GM18873 (cell line): ENCODE data around the gene SSH2.
"Not testable (repeated sequence)": the region's sequence is repeated elsewhere in the genome, so short reads cannot be mapped to it uniquely, and the experiment has no call there.

Experiments
- ATAC-seq: cut with Tn5 transposase; IDR thresholded peaks from one replicate; pipeline ENCODE4 v1.9.1; 2021; ENCODE audit warnings: mild to moderate bottlenecking, moderate library complexity, moderate number of reproducible peaks; ENCODE audit not compliant: unreplicated experiment, low FRiP score

SSH2 gene

DNA sequence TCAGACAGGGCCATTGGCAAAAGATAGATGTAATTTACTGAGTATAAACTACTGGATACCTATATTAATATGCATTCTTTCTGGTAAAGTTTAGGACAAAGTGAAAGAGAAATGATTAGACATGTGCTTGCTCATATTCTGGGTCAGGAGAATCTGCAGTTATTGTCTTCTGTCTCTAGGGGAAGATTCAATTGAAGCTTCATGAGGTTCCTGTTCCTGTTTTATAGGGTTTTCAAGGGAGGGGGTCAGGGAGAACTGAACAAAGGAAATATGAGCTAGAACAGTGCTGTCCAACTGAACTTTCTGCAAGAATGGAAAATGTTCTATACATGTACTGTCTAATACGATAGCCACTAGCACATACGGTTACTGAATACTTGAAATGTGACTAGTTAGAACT lies 248.0 kb downstream of the SSH2 start:
- no peak for ATAC-seq

DNA sequence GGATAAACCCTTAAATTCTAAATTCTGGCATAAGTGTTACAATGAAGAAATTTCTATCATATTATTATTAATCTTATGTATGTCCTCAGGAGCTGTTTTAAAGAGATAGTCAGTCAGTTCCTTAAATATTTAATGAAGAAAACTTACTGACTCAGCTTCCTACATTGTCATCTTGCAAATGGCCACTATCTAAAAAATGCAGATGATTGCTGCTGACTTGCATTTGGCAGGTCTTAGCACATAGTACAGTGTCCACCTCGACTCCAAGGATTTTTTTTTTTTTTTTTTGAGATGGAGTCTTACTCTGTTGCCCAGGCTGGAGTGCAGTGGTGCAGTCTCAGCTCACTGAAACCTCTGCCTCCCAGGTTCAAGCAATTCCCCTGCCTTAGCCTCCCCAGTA lies 252.2 kb downstream of the SSH2 start:
- ATAC-seq: no peak

DNA sequence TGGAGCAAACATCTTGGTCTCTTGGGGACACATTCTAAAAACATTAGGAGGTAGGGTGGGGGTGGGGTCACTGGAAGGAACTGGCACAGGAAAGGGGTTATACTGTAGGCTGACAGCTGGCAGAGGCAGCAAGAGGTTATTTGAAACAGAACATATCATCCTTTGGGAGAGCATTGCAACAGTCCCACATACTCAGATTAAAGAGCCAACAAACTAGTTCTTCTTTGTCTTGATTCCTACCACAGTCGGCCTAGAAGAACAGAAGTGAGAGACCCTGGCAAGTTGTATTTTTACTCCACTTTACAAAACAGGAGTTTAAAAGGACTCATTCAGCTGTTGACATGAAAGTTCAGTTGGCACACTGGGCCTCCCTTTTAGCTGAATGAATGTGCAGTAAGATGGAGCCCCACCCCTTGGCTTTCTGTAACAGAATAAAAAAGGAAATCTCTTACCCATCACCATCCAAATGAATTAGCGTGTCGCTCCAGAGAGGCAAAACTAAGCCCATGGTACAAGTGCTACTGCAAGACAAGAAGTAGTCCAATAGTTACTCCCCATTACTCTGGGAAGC lies 252.7 kb downstream of the SSH2 start:
- ATAC-seq: no peak

DNA sequence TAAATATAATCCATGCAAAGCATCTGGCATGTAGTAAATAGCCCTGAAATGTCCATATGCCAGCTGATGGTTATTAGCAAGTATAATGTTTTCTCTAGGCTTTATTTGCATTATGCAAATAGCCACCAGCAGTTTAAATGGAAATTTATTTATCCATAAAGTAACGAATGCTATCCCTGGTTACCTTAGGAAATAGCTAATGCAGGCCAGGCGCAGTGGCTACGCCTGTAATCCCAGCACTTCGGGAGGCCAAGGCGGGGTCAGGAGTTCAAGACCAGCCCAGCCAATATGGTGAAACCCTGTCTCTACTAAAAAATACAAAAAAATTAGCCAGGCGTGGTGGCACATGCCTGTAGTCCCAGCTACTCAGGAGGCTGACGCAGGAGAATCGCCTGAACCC lies 254.1 kb downstream of the SSH2 start:
- not testable (repeated sequence) for ATAC-seq

DNA sequence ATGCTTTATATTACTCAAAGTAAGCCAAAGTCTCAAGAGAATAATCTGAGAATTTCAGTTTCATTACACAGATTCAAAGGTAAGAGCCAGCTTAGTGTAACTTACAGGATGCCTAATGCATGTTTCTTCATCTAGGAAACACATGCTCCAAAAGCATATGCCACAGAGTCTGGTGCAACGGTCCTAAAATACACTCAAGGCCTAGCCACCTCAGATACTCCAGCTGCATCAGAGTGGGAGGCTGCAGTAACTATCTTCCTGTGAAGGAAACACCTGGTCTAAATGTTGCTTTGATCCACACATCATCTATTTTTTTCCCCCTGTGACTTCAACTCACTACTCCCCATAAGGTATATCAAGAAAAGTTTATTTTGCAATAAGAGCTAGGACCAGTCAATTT lies 255.7 kb downstream of the SSH2 start:
- no peak for ATAC-seq

DNA sequence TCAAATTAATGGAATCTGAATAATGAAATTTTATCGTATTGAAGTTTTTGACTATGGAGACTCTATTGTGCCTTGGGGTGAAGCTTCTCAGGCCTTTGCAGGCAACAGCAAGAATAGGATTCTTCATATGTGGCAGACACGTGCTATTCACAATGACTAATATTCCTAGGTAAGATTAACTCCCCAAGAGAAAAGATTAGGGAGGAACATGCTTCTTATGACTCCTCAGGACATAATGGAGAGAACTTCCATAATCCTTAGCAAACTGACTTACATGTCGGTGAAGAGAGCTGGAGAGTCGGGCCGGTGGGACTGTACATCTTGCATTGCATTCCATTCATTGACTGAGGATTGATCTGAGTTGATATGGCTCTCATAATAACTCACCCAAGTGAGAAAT lies 258.4 kb downstream of the SSH2 start:
- ATAC-seq: no peak

DNA sequence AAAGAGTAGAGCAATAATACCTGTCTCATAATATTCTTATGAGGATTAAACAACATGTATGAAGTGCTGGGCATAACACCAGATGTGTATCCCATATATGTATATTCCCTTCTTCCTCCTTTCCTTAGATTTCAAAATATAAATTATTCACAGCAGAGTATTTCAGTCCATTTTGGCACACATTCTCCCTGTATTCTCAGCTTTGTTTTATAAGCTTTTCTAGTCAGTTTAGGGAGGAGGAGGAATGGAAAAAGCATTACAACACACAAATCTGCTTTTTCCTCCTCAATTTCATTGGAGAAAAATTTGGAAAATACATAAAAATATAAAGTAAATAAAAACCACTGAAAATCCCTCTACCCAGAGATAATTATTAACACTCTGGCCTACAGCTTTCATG lies 260.8 kb downstream of the SSH2 start:
- no peak for ATAC-seq

DNA sequence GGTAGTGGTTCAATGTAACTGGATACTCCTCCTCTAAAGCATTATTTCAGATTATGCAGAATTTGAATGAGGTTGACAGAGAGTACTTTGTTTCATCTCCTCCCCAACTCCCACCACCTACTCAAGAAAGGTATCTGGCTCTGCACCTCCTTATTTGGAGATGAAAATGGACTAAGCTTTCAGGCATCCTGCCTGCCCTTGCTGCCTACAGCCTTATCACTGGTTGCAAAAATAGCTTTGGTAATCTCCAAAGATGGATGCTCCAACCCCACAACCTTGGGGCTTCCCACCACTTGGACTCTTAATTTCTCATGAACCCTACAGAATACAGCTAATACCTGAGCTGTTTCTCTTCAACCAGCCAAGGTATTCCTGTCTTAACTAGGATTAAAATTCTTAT lies 262.1 kb downstream of the SSH2 start:
- no peak for ATAC-seq

DNA sequence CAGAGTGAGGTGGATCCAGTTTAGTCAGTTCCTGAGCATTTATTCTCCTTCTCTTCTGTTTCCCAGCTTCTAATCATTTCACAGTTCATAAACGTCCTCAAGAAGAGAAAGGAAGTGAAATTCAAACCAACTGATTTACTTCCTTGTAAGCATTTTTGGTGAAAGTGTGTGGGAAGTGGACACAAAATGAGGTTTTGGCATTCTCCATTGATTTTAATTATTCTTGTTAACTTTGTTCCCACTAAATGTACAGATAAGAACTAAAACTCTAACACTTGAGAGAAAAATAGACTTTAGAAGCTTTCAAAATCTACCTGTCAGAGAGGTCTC lies 264.6 kb downstream of the SSH2 start:
- no peak for ATAC-seq

DNA sequence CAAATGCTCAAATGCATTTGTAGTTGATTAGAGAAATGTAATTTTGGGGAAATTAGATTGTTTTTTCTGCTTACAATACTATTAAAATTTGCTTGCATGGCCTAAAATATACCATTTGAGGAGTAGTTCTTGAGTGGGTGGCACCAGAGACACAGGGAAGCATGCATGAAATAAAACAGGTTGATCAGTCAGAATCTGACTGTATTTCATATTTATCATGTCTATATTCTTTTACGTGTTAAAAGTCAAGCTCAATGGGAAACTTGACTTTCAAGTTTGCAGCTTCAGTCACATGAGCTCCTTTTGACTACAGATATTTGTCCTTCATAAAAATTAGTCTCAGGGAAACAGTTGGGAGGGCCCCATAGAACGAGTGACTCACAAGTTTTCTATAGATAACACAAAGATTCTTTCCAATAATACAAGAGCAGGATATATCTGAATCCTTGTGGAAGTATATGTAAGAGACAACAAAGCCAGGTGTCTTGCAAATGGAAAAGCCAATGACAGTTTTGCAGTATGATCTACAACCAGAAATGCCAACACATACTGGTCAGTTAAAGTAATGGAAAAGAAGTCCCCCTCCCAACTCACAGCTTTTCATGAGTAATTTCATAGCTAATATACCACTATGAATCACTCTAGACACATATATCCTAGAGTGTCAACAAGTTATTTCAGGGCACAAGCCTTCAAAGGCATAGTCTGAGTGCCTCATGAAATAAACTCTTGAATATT lies 265.1 kb downstream of the SSH2 start:
- no peak for ATAC-seq

DNA sequence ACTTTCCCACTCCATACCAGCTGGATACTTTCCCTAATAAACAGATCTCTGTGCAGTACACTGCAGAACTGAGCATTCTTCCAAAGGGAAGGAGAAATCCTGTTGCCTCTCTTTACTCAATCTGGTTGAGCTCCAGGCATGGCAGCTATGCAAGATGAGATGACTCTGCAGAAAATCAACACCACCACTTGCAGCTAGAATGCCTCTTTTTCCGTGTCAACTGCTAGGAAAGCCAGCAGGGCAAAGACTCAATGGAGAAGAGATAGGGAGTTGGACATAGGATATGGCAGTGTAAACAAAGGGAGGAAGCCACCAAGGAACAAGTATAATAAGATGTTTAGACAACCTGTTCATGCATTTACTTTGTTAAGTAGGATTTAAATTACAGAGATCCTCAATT lies 266.9 kb downstream of the SSH2 start:
- no peak for ATAC-seq

DNA sequence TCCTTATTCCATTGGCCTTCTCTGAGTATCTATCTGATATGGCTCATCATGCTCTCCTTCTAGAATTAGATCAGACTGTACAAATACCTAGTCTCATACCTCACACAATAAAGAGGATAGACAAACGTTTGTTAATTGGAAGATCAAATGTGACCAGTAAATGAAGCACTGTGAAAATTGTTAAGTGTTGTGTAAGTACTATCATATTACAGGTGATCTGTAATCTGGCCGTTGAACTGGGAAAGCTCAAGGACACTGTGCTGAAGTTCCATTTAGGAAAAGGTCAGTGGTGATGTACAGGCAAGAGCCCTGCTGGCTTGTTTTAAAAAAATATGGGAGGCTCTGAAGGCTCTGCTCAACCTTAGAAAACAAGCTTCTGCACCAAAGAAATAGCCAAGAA lies 268.8 kb downstream of the SSH2 start:
- no peak for ATAC-seq

DNA sequence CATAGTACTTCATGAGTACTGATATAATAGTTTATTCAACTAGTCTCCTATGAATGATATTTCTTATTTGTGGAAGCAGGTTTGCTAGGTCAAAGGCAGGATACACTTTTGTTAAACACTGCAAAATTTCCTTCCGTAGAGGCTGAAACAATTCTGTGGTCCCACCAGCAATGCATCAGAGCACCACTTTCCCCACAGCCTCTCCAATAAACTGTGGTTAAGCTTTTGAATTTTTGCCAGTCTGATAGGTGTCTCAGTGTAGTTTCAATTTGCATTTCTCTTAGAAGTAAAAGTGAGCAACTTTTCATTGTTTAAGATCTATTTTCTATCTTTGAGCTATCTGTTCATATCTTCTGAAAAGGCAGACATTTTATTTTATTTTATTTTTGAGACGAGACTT lies 270.9 kb downstream of the SSH2 start:
- no peak for ATAC-seq

DNA sequence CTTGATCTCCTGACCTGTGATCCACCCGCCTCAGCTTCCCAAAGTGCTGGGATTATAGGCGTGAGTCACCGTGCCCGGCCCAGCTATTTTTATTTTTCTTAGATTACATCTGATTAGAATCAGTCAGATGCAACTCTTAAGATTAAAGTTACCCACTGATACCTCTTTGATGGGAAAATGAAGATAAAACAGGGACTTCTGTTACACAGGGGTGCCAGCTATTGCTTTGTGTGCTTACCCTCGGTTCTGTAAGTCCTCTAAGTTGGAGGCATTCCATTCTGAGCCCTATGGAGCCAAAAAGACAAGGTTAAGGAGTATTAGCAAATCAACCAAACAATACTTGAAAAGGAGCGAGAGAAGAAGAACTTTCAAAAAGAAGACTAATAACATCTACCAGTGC lies 274.7 kb downstream of the SSH2 start:
- no peak for ATAC-seq

DNA sequence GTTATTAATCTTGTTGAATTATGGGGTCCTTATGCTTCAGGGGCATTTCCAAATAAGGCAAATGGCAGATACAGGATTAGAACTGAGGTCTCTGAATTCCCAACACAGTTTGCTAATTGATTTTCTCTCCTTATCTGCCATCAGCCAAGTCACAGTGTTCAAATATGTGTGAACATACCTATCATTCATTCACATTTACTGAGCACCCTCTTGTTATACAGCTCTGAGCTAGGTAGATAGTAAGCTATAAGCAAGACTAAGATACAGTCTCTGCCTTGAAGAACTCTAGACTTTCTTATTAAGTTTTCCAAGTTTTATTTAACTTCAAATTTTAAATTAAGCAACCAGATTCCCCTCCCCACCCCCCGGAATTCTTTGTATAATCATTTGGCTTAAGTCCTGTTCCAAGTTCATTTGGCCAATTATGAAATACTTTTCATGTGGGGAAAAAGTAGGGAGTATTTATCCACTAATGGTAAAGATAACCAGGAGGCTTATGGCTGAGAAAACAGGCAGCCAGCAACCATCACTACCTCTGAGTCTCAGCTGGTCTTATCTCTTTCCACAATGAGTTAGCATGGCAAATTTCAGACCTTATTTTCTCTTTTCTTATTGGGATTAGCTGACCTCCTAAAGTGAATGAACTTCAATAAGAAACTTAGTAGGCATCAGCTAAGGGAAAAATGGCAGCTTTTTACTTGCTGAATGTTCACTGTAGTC lies 275.9 kb downstream of the SSH2 start:
- no peak for ATAC-seq

DNA sequence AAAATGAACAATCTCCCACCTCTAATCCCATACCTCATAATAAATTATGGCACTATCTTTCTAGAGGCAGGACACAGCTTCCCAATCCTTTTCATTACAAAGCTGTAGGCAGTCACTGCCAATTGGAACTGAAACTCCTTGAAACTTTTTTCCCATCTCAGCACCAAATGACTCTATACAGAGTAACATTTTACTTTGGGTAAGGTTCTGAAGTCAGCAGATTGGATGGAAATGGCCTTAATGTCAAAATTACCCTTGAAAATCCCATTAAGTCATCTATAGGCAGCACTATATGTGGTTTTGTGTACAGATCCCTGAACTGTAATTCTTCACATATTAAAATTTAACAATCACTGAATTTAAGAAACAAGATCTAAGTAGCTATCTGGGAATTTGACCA lies 277.1 kb downstream of the SSH2 start:
- no peak for ATAC-seq

DNA sequence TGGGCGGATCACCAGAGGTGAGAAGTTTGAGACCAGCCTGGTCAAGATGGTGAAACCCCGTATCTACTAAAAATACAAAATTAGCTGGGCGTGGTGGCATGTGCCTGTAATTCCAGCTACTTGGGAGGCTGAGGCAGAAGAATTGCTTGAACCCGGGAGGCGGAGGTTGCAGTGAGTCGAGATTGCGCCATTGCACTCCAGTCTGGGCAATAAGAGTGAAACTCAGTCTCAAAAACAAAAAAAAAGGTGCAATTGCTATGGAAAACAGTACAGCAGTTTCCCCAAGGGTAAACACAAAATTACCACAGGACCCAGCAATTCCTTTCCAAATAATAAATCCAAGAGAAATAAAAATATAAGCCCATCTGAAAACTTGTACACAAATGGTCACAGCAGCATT lies 278.1 kb downstream of the SSH2 start:
- ATAC-seq: not testable (repeated sequence)

DNA sequence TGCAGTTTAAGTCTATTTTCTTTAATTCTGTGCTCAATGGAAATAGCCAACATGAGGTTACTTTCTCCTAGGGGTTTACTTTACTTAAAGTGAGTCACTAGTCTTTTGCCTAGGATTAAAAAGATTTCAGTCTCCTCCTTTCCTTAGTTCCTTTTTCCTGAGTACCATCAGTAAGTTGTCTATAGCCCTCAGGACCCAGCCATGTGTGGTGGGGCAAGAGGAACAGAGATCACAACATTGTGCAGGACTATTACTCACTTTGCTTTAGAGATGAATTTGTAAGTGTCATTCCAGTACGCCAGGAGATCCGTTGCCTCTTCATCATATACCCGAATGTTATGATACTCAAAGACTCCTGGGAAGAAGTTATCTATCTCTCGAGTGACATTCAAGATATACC lies 279.6 kb downstream of the SSH2 start:
- ATAC-seq: no peak

DNA sequence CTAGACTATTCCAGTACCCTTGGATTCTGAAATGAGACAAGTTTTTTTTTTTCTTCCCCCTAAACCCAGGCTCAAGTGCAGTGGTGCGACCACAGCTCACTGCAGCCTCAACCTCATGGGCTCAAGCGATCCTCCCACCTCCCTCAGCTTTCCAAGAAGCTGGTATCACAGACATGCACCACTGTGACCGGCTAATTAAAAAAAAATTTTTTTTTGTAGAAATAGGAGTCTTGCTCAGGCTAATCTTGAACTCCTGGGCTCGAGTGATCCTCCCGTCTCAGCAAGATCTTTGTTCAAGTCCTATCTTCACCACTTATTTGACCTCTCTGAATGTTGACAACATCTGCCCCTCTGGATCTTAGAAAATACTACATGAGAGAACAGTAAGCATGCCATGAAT lies 280.7 kb downstream of the SSH2 start:
- no peak for ATAC-seq

DNA sequence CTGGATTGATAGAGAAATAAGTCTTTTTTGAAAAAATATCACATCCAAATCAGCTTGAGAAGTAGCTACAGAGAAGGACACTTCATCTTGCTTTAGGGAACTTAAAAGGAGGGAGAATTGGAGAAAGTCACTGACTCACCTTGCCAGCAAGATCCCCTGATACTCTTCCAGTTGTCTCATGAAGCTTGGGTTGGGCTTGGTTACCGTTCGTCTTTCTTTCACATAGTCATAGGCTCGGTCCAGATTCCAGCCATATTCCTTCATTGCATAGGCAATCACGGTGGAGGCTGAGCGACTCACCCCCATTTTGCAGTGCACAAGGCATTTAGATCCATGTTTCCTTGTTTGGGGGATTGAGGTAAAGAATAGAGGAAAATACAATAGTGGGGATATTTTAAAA lies 282.0 kb downstream of the SSH2 start:
- no peak for ATAC-seq

DNA sequence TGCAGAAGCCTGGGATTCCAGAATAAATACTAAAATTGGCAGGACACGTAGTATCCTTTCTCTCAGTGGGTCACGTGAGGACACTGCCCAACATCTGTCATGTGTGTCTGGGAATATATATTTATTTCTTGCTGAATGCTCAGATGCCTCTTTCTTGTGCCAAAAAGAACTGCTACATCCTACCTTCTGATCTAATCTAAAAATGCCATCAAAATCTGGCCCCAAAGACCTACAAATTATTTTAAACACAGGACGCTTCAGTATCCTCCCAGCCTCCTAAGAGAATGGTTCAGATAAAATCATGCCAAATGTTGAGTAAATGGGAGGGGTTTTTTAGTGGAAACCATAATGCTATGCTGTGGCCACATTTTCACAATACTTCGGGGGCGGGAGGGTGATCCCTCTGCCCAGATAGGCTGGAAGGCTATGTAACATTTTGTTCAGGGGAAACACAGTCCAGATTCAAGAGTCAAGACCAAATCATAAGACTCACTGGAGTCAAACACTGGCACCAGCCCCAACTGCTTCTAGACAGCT lies 284.4 kb downstream of the SSH2 start:
- ATAC-seq: no peak

DNA sequence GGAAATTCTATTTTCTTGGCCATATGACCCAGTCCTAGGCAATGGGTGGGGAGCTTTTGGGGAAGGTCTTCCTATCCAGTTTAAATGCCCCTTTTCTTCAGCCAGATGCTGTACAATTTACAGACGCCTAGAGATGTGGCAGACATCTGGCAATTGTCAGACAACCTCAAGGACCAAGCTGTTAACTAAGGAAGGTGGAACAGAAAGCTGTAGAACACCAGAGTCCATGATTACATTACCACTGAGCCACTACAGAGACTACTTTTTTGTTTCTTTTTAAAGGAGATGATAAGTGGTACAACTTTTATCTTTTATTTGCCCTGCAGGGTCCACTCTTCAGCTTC lies 286.2 kb downstream of the SSH2 start:
- no peak for ATAC-seq
